CD8-positive, alpha-beta memory T cell (primary cell): Measurements from ENCODE around the gene GARS1. TPM values are rescaled to one million over a fixed set of nuclear protein-coding genes. Genes with fewer than 3 reads are reported as not detected.

Source experiments
- CTCF ChIA-PET: fragments of 350-600 bp; sonication (Branson Sonifier 250); formaldehyde crosslinking; loops from one replicate; lab custom pipeline; 2021; ENCODE audit warnings: antibody characterized with exemption; lab: Charles Lee
- POLR2A ChIA-PET: fragments of 350-600 bp; sonication (Branson Sonifier 250); formaldehyde crosslinking; loops from one replicate; lab custom pipeline; 2021; ENCODE audit warnings: antibody characterized with exemption; lab: Charles Lee
- DNase-seq, 5 donors: peaks; one replicate each; pipeline versions ENCODE4 v3.0.0 to v3.0.0-alpha.2; 2020 to 2022; ENCODE audit warnings: mixed read lengths in 1 of 5
- H3K27ac ChIP-seq: one replicate; pipeline ENCODE4 v1.7.0; 2013; ENCODE audit warnings: low read depth, mild to moderate bottlenecking, low read length, moderate library complexity
- H3K27me3 ChIP-seq: 2 replicates; pipeline ENCODE4 v1.7.0; 2013; ENCODE audit warnings: low read length, mild to moderate bottlenecking; ENCODE audit not compliant: insufficient read depth, poor library complexity, severe bottlenecking
- H3K36me3 ChIP-seq: 2 replicates; pipeline ENCODE4 v1.7.0; 2013; ENCODE audit warnings: mild to moderate bottlenecking, low read length, moderate library complexity; ENCODE audit not compliant: insufficient read depth
- H3K4me1 ChIP-seq: 2 replicates; pipeline ENCODE4 v1.7.0; 2013; ENCODE audit warnings: mild to moderate bottlenecking, low read length, moderate library complexity; ENCODE audit not compliant: insufficient read depth
- H3K4me3 ChIP-seq: 2 replicates; pipeline ENCODE4 v1.7.0; 2013; ENCODE audit warnings: mild to moderate bottlenecking, low read length
- H3K9me3 ChIP-seq: 2 replicates; pipeline ENCODE4 v1.7.0; 2013; ENCODE audit warnings: mild to moderate bottlenecking, low read length
- H3K27ac Mint-ChIP-seq, 8 donors: one replicate each; pipeline ENCODE4 v1.8.0; 2020 to 2021; ENCODE audit warnings: mixed read lengths in 8 of 8, mild to moderate bottlenecking in 6 of 8, inconsistent platforms in 3 of 8, moderate library complexity in 3 of 8
- H3K27me3 Mint-ChIP-seq, 2 donors: one replicate each; pipeline ENCODE4 v1.8.0; 2020 to 2021; ENCODE audit warnings: mixed read lengths in 2 of 2, mild to moderate bottlenecking in 1 of 2, moderate library complexity in 1 of 2
- H3K36me3 Mint-ChIP-seq, 3 donors: one replicate each; pipeline ENCODE4 v1.8.0; 2020 to 2021; ENCODE audit warnings: mixed read lengths in 3 of 3, inconsistent platforms in 1 of 3, mild to moderate bottlenecking in 1 of 3
- H3K4me1 Mint-ChIP-seq, 3 donors: one replicate each; pipeline ENCODE4 v1.8.0; 2020 to 2021; ENCODE audit warnings: mixed read lengths in 3 of 3, inconsistent platforms in 1 of 3, mild to moderate bottlenecking in 1 of 3
- H3K4me3 Mint-ChIP-seq, 7 donors: one replicate each; pipeline ENCODE4 v1.8.0; 2020 to 2021; ENCODE audit warnings: mixed read lengths in 7 of 7, mild to moderate bottlenecking in 6 of 7, moderate library complexity in 4 of 7, inconsistent platforms in 2 of 7
- H3K9me3 Mint-ChIP-seq, 5 donors: one replicate each; pipeline ENCODE4 v1.8.0; 2020 to 2022; ENCODE audit warnings: mixed read lengths in 5 of 5, mild to moderate bottlenecking in 3 of 5, moderate library complexity in 2 of 5, inconsistent platforms in 1 of 5
- polyA plus RNA-seq: library from polyadenylated mRNA; unstranded; fragments of 300-500 nt; fragmentation: Illumina TruSeq; gene quantifications from one replicate; pipeline ENCODE4 v1.2.3, GENCODE V29; 2021
- total RNA-seq, 2 experiments: library from RNA; stranded (reverse); gene quantifications; one replicate each; pipeline ENCODE4 v1.2.3, GENCODE V29; 2021

The GARS1 gene
- total and polyA plus RNA-seq, 3 experiments from 2014 or later = 92.0 to 329 (median 311) TPM

DNA sequence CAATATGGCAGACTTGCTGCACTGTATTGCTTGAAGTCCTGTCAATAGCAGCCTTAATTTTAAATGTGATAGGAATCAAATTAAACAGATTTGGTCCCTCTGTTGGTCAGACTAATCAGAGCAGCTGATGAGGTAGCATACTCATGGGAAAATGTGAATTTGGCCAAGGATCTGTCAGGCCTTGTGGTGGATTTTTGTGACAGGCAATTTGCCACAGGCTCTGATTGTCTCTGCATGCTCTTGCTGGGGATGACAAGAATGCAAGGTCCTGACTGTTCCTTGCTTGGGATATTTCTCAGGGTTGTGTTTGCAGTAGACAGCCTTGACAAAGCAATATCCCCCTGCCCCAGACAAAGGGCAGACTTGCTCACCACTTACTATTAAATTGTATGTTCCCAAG, 41.5 kb upstream of the GARS1 start:
- Histone ChIP-seq H3K4me3 (no peak overlapping the region), H3K4me1 (no peaks in the 10 kb centered on the region), H3K9me3 (no peaks in the 10 kb centered on the region), H3K36me3 (no peaks in the 10 kb centered on the region), H3K27me3 (no peaks in the 10 kb centered on the region), H3K27ac (no peak overlapping the region)
- ChIA-PET CTCF (interaction anchor here (5.3 kb wide), 1 partner anchor 10 kb away, joined by 33 read pairs; no protein-coding TSS in a partner anchor), POLR2A (no interaction called here)
- Mint-ChIP-seq H3K4me1 (peaks cover 0 to 3% (median 0%) of the 10 kb centered on the region in 3 donors), H3K27ac (no peak overlapping the region), H3K4me3 (no peak overlapping the region), H3K36me3 (peaks cover 0 to 23% (median 10%) of the 10 kb centered on the region in 3 donors), H3K27me3 (no peaks in the 10 kb centered on the region), H3K9me3 (no peaks in the 10 kb centered on the region)
- DNase-seq = no peak

DNA sequence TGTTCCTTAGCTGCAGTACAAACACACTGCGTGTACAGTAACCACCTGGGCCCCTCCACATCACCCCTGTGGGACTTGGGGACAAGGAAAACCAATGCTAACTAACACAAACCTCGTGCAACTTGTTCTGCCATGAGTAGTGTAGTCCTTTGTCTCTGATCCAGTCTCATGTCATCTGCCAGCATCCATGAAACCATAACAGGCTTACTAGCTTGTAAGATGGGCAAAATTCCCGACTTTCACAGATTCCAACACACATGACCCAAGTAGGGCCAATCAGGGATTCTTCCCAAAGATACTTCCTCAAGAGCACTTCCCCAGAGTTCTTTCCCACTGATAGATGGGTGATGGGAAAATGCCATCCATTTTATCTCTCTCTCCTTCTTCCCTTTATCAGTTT, 41.1 kb upstream of the GARS1 start:
- peak overlapping the region in 1 of 8 donors; percentile 15 for H3K27ac Mint-ChIP-seq
- ChIA-PET POLR2A (no interaction called here), CTCF (interaction anchor here (5.3 kb wide), 1 partner anchor 10 kb away, joined by 33 read pairs; no protein-coding TSS in a partner anchor)
- Histone ChIP-seq H3K27me3 (no peaks in the 10 kb centered on the region), H3K4me1 (no peaks in the 10 kb centered on the region), H3K27ac (no peak overlapping the region), H3K36me3 (no peaks in the 10 kb centered on the region), H3K4me3 (no peak overlapping the region), H3K9me3 (no peaks in the 10 kb centered on the region)
- DNase-seq = no peak
- no peak overlapping the region for H3K4me3 Mint-ChIP-seq
- peaks cover 0 to 3% (median 0%) of the 10 kb centered on the region in 3 donors for H3K4me1 Mint-ChIP-seq
- H3K27me3 Mint-ChIP-seq = no peaks in the 10 kb centered on the region
- no peaks in the 10 kb centered on the region for H3K9me3 Mint-ChIP-seq
- H3K36me3 Mint-ChIP-seq = peaks cover 0 to 23% (median 10%) of the 10 kb centered on the region in 3 donors

DNA sequence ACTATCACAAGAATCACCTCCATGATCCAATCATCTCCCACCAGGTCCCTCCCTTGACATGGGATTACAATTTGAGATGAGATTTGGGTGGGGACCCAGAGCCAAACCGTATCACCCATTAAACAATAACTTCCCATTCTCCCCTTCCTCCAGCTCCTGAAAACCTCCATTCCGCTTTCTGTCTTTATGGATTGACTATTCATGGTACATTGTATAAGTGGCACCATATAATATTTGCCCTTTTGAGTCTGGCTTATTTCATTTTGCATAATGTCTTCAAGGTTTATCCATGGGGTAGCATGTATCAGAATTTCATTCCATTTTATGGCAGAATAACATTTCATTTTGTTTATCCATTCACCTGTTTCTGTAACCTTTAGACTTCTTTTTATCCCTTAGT, 39.2 kb upstream of the GARS1 start:
- peaks cover 0 to 9% (median 2%) of the 10 kb centered on the region in 3 donors for H3K36me3 Mint-ChIP-seq

DNA sequence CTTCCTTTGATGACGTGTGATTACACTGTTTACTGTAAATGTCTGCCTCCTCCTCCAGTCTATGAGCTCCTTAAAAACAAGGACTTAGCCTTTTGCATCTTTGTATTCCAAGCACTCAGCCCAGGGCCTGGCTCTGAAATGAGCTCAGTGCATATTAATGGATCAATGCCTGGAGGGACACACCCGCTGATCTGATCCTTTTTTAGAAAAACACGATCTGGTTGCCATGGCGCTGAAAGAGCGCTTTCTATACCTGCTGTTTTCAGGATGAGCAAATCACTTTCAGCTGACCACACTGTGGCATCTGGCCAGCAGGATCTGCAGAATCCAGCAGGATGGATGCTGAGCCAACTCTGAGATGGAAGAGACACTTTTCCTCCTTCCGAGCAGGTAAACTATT, 37.8 kb upstream of the GARS1 start:
- Mint-ChIP-seq H3K27ac (no peak overlapping the region), H3K4me3 (no peak overlapping the region), H3K36me3 (peaks cover 0 to 17% (median 4%) of the 10 kb centered on the region in 3 donors), H3K9me3 (no peaks in the 10 kb centered on the region), H3K4me1 (no peaks in the 10 kb centered on the region), H3K27me3 (no peaks in the 10 kb centered on the region)
- H3K4me1 ChIP-seq = no peaks in the 10 kb centered on the region
- H3K27me3 ChIP-seq = no peaks in the 10 kb centered on the region
- no peak overlapping the region for H3K4me3 ChIP-seq
- H3K9me3 ChIP-seq = no peaks in the 10 kb centered on the region
- H3K36me3 ChIP-seq = peaks cover 3% of the 10 kb centered on the region
- CTCF ChIA-PET = no interaction called here
- POLR2A ChIA-PET = no interaction called here
- H3K27ac ChIP-seq = no peak overlapping the region
- no peak for DNase-seq

More for the DNA sequence above, 39.2 kb upstream of the GARS1 start:
- Histone ChIP-seq H3K27me3 (no peaks in the 10 kb centered on the region), H3K27ac (no peak overlapping the region), H3K4me1 (no peaks in the 10 kb centered on the region), H3K9me3 (no peaks in the 10 kb centered on the region), H3K4me3 (no peak overlapping the region), H3K36me3 (peaks cover 2% of the 10 kb centered on the region)
- no peak for DNase-seq
- no peaks in the 10 kb centered on the region for H3K4me1 Mint-ChIP-seq
- no peaks in the 10 kb centered on the region for H3K27me3 Mint-ChIP-seq
- ChIA-PET CTCF (interaction anchor here (1.3 kb wide), 1 partner anchor 9 kb away, joined by 4 read pairs; no protein-coding TSS in a partner anchor), POLR2A (no interaction called here)
- H3K4me3 Mint-ChIP-seq = peak overlapping the region in 1 of 7 donors; percentile 18
- no peak overlapping the region for H3K27ac Mint-ChIP-seq
- H3K9me3 Mint-ChIP-seq = no peaks in the 10 kb centered on the region

GRCh38 chr7:30557245-30557644, 37.4 kb upstream of the GARS1 start:
- no peak overlapping the region for H3K27ac ChIP-seq

GRCh38 chr7:30559611-30560010, 35.1 kb upstream of the GARS1 start:
- Mint-ChIP-seq H3K27ac (no peak overlapping the region), H3K4me3 (no peak overlapping the region), H3K9me3 (no peaks in the 10 kb centered on the region), H3K27me3 (no peaks in the 10 kb centered on the region), H3K36me3 (peaks cover 0 to 40% (median 8%) of the 10 kb centered on the region in 3 donors), H3K4me1 (peaks cover 0 to 2% (median 0%) of the 10 kb centered on the region in 3 donors)
- ChIA-PET POLR2A (no interaction called here), CTCF (no interaction called here)
- Histone ChIP-seq H3K4me3 (no peak overlapping the region), H3K4me1 (no peaks in the 10 kb centered on the region), H3K27me3 (no peaks in the 10 kb centered on the region), H3K36me3 (peaks cover 17% of the 10 kb centered on the region), H3K27ac (no peak overlapping the region), H3K9me3 (no peaks in the 10 kb centered on the region)
- no peak for DNase-seq

More at GRCh38 chr7:30557245-30557644, 37.4 kb upstream of the GARS1 start:
- Mint-ChIP-seq H3K4me3 (no peak overlapping the region), H3K9me3 (no peaks in the 10 kb centered on the region), H3K27me3 (no peaks in the 10 kb centered on the region), H3K27ac (no peak overlapping the region), H3K4me1 (no peaks in the 10 kb centered on the region), H3K36me3 (peaks cover 0 to 19% (median 4%) of the 10 kb centered on the region in 3 donors)
- Histone ChIP-seq H3K36me3 (peaks cover 3% of the 10 kb centered on the region), H3K27me3 (no peaks in the 10 kb centered on the region), H3K9me3 (no peaks in the 10 kb centered on the region), H3K4me3 (no peak overlapping the region), H3K4me1 (no peaks in the 10 kb centered on the region)
- POLR2A ChIA-PET = no interaction called here
- no peak for DNase-seq
- CTCF ChIA-PET = interaction anchor here (0.8 kb wide), 1 partner anchor 12 kb away, joined by 3 read pairs; no protein-coding TSS in a partner anchor

GRCh38 chr7:30561389-30561788, 33.3 kb upstream of the GARS1 start:
- Mint-ChIP-seq H3K27me3 (no peaks in the 10 kb centered on the region), H3K4me1 (peaks cover 0 to 2% (median 0%) of the 10 kb centered on the region in 3 donors), H3K27ac (peak overlapping the region in 1 of 8 donors; percentile 36), H3K4me3 (no peak overlapping the region), H3K9me3 (no peaks in the 10 kb centered on the region), H3K36me3 (peaks cover 0 to 52% (median 11%) of the 10 kb centered on the region in 3 donors)
- POLR2A ChIA-PET = no interaction called here
- no peaks in the 10 kb centered on the region for H3K27me3 ChIP-seq
- H3K9me3 ChIP-seq = no peaks in the 10 kb centered on the region
- no peak for DNase-seq
- H3K4me3 ChIP-seq = no peak overlapping the region
- no peaks in the 10 kb centered on the region for H3K4me1 ChIP-seq
- no peak overlapping the region for H3K27ac ChIP-seq
- H3K36me3 ChIP-seq = peaks cover 17% of the 10 kb centered on the region
- CTCF ChIA-PET = interaction anchor here (4.0 to 4.5 kb wide), 2 partner anchors 10 to 178 kb away, joined by 17 to 33 read pairs; no protein-coding TSS in a partner anchor

- peak overlapping the region in 2 of 8 donors; percentile 21 to 50 for H3K27ac Mint-ChIP-seq
- H3K36me3 ChIP-seq = peaks cover 17% of the 10 kb centered on the region
- H3K9me3 ChIP-seq = no peaks in the 10 kb centered on the region
- ChIA-PET POLR2A (no interaction called here), CTCF (interaction anchor here (1.2 to 4.5 kb wide), 3 partner anchors 11 to 177 kb away, joined by 3 to 33 read pairs (median 17); no protein-coding TSS in a partner anchor)
- no peaks in the 10 kb centered on the region for H3K4me1 ChIP-seq
- H3K27me3 Mint-ChIP-seq = no peaks in the 10 kb centered on the region
- H3K36me3 Mint-ChIP-seq = peaks cover 0 to 63% (median 14%) of the 10 kb centered on the region in 3 donors
- DNase-seq = no peak
- H3K4me3 Mint-ChIP-seq = no peak overlapping the region
- no peaks in the 10 kb centered on the region for H3K27me3 ChIP-seq
- H3K27ac ChIP-seq = no peak overlapping the region
- H3K9me3 Mint-ChIP-seq = no peaks in the 10 kb centered on the region
- peaks cover 0 to 2% (median 0%) of the 10 kb centered on the region in 3 donors for H3K4me1 Mint-ChIP-seq
- H3K4me3 ChIP-seq = no peak overlapping the region
Measured at GRCh38 chr7:30562498-30562897, 32.2 kb upstream of the GARS1 start.
